HCT116 (cell line): ENCODE measurements around the gene SEMA3G. TPM values are rescaled to one million over a fixed set of nuclear protein-coding genes. Genes with fewer than 3 reads are reported as not detected.
A peak's percentile ranks its signal among the peaks of the same experiment; 100 is the strongest.

Experiments
- ATAC-seq: fragments of 200-7000 bp; cut with Tn5 transposase; 2 replicates; pipeline ENCODE4 v1.9.1; 2020; ENCODE audit warnings: mild to moderate bottlenecking, moderate library complexity
- BruUV-seq: library from RNA; stranded (reverse); fragments of 400-500 nt; replicated peaks from 2 replicates; lab custom pipeline; 2021; lab: Mats Ljungman, UMichigan
- CTCF ChIA-PET: fragments of 300-600 bp; sonication (Branson Sonifier 250); formaldehyde crosslinking; loops from one replicate; lab custom pipeline; 2021; ENCODE audit warnings: antibody characterized with exemption; lab: Charles Lee
- POLR2A ChIA-PET: fragments of 300-600, 350-600 bp; sonication (Branson Sonifier 250); formaldehyde crosslinking; loops from one replicate; lab custom pipeline; 2021; ENCODE audit warnings: antibody characterized with exemption; lab: Charles Lee
- RAD21 ChIA-PET, 2 experiments: fragments of 300-600 bp; sonication (Branson Sonifier 250); formaldehyde crosslinking; loops; one replicate each; lab custom pipeline; 2023; ENCODE audit warnings: low total read pairs in 2 of 2; ENCODE audit not compliant: uncharacterized antibody in 2 of 2, unreplicated experiment in 2 of 2, low non-redundant PET in 1 of 2; lab: Charles Lee
- DNase-seq: peaks from one replicate; pipeline ENCODE4 v3.0.0-alpha.2; 2010; ENCODE audit warnings: low read depth, low spot score
- H2AFZ ChIP-seq: fragments of 200-600 bp; shearing (Covaris generic), sonication (generic); 2 replicates; pipeline ENCODE4 v1.6.1; 2017; ENCODE audit warnings: low read depth, mixed run types, mixed read lengths, antibody characterized with exemption, low read length; ENCODE audit not compliant: poor library complexity, severe bottlenecking
- H3K27ac ChIP-seq: 2 replicates; pipeline ENCODE4 v1.5.1; 2012; ENCODE audit warnings: low read depth, low read length
- H3K27me3 ChIP-seq: fragments of 200-600 bp; sonication (generic); 2 replicates; pipeline ENCODE4 v1.6.1; 2016; ENCODE audit warnings: mixed run types, low read length, mixed read lengths; ENCODE audit not compliant: insufficient read depth
- H3K36me3 ChIP-seq, 2 experiments: fragments of 200-500 bp in 1 of 2; fragments of 200-600 bp in 1 of 2; sonication (Bioruptor generic) in 1 of 2; sonication (generic) in 1 of 2; 2 replicates each; pipeline versions ENCODE4 v1.5.1 to v1.6.1; 2014 to 2016; ENCODE audit warnings: low read length in 2 of 2, inconsistent platforms in 1 of 2, mixed read lengths in 1 of 2, mixed run types in 1 of 2; ENCODE audit not compliant: insufficient read depth in 2 of 2, control insufficient read depth in 1 of 2
- H3K4me1 ChIP-seq, 2 experiments: fragments of 200-600 bp in 1 of 2; sonication (generic) in 1 of 2; 2 replicates each; pipeline versions ENCODE4 v1.5.1 to v1.6.1; 2012 to 2017; ENCODE audit warnings: low read length in 2 of 2, inconsistent platforms in 1 of 2, mild to moderate bottlenecking in 1 of 2, mixed read lengths in 1 of 2, mixed run types in 1 of 2, moderate library complexity in 1 of 2; ENCODE audit not compliant: insufficient read depth in 2 of 2, control insufficient read depth in 1 of 2
- H3K4me2 ChIP-seq: fragments of 200-600 bp; sonication (generic); 2 replicates; pipeline ENCODE4 v1.6.1; 2017; ENCODE audit warnings: mixed run types, low read length, mixed read lengths
- H3K4me3 ChIP-seq, 2 experiments: fragments of 200-600 bp in 1 of 2; sonication (generic) in 1 of 2; replicated peaks in 1 of 2; 2 replicates each; pipeline ENCODE4 v1.5.1; 2011 to 2016; ENCODE audit warnings: low read length in 2 of 2, control low read depth in 1 of 2, low read depth in 1 of 2, mild to moderate bottlenecking in 1 of 2, mixed read lengths in 1 of 2, mixed run types in 1 of 2
- H3K79me2 ChIP-seq: fragments of 200-600 bp; sonication (generic); 2 replicates; pipeline ENCODE4 v1.6.1; 2017; ENCODE audit warnings: mild to moderate bottlenecking, mixed run types, low read length, moderate library complexity, mixed read lengths; ENCODE audit not compliant: insufficient read depth
- H3K9ac ChIP-seq: fragments of 200-600 bp; sonication (generic); 2 replicates; pipeline ENCODE4 v1.6.1; 2016; ENCODE audit warnings: low read length, mixed read lengths
- H3K9me2 ChIP-seq: fragments of 200-600 bp; sonication (generic), shearing (Covaris generic); 2 replicates; pipeline ENCODE4 v1.6.1; 2017; ENCODE audit warnings: mixed run types, mild to moderate bottlenecking, moderate library complexity; ENCODE audit not compliant: insufficient read depth
- H3K9me3 ChIP-seq, 2 experiments: fragments of 200-500 bp in 1 of 2; fragments of 200-600 bp in 1 of 2; sonication (Bioruptor generic) in 1 of 2; sonication (generic) in 1 of 2; 2 replicates each; pipeline ENCODE4 v1.6.1; 2014 to 2017; ENCODE audit warnings: low read length in 2 of 2, mixed read lengths in 2 of 2, inconsistent platforms in 1 of 2, low read depth in 1 of 2, mild to moderate bottlenecking in 1 of 2, mixed run types in 1 of 2, moderate library complexity in 1 of 2; ENCODE audit not compliant: control insufficient read depth in 1 of 2, insufficient read depth in 1 of 2
- H4K20me1 ChIP-seq: fragments of 200-600 bp; sonication (generic), shearing (Covaris generic); 2 replicates; pipeline ENCODE4 v1.6.1; 2017; ENCODE audit warnings: mixed run types, mild to moderate bottlenecking, moderate library complexity; ENCODE audit not compliant: insufficient read depth
- CBX3 ChIP-seq: IDR thresholded peaks from 2 replicates; pipeline ENCODE4 v1.6.1; 2012; ENCODE audit warnings: low read depth
- CTCF ChIP-seq, 3 experiments: fragments of 200-600 bp in 1 of 3; sonication (generic) in 1 of 3; IDR thresholded peaks in 2 of 3; conservative IDR thresholded peaks in 1 of 3; 2 replicates each; pipeline ENCODE4 v1.5.1; 2012 to 2017; ENCODE audit warnings: low read depth in 2 of 3, low read length in 2 of 3, antibody characterized with exemption in 1 of 3, borderline replicate concordance in 1 of 3, control low read depth in 1 of 3, mild to moderate bottlenecking in 1 of 3, mixed read lengths in 1 of 3, mixed run types in 1 of 3, moderate library complexity in 1 of 3; ENCODE audit not compliant: insufficient read depth in 1 of 3
- EGR1 ChIP-seq: IDR thresholded peaks from 2 replicates; pipeline ENCODE4 v1.6.1; 2012; ENCODE audit warnings: low read depth
- EZH2 ChIP-seq: fragments of 200-600 bp; sonication (generic); IDR thresholded peaks from 2 replicates; pipeline ENCODE4 v1.6.1; 2017; ENCODE audit warnings: antibody characterized with exemption, mixed run types
- FOSL1 ChIP-seq: IDR thresholded peaks from 2 replicates; pipeline ENCODE4 v1.6.1; 2012; ENCODE audit warnings: low read depth
- JUND ChIP-seq: IDR thresholded peaks from 2 replicates; pipeline ENCODE4 v1.6.1; 2012
- MAX ChIP-seq: IDR thresholded peaks from 2 replicates; pipeline ENCODE4 v1.6.1; 2012
- POLR2A ChIP-seq: IDR thresholded peaks from 2 replicates; pipeline ENCODE4 v1.7.0; 2011; ENCODE audit warnings: borderline replicate concordance; ENCODE audit not compliant: insufficient read depth, insufficient read length; ENCODE audit errors: extremely low read depth
- POLR2AphosphoS5 ChIP-seq: IDR thresholded peaks from 2 replicates; pipeline ENCODE4 v1.6.1; 2011; ENCODE audit warnings: mild to moderate bottlenecking, low read depth, low read length, moderate library complexity
- RAD21 ChIP-seq: IDR thresholded peaks from 2 replicates; pipeline ENCODE4 v1.6.1; 2012; ENCODE audit warnings: low read depth, mild to moderate bottlenecking
- SIN3A ChIP-seq: IDR thresholded peaks from 2 replicates; pipeline ENCODE4 v1.6.1; 2012; ENCODE audit warnings: low read depth
- SRF ChIP-seq: IDR thresholded peaks from 2 replicates; pipeline ENCODE4 v1.6.1; 2012; ENCODE audit warnings: low read depth
- ZFX ChIP-seq: fragments of 450-650 bp; IDR thresholded peaks from 2 replicates; pipeline ENCODE4 v1.6.1; 2017
- intact Hi-C: fragments of 100-400 bp; cut with micrococcal nuclease; formaldehyde crosslinking; loops from 2 replicates; pipeline ENCODE4 v1.10.0; 2022
- total RNA-seq: library from RNA; stranded (reverse); gene quantifications from one replicate; pipeline ENCODE4 v1.2.1, GENCODE V29; 2021; ENCODE audit not compliant: unreplicated experiment
- TF ChIP-seq, protein P1 (sequence below): IDR thresholded peaks from 2 replicates; pipeline ENCODE4 v1.6.1; 2011; ENCODE audit warnings: mild to moderate bottlenecking, low read length, moderate library complexity; ENCODE audit not compliant: insufficient replicate concordance; ENCODE audit errors: extremely low read depth
- TF ChIP-seq, protein P2 (sequence below): IDR thresholded peaks from 2 replicates; pipeline ENCODE4 v1.6.1; 2012
- TF ChIP-seq, protein P3 (sequence below): IDR thresholded peaks from 2 replicates; pipeline ENCODE4 v1.6.1; 2012; ENCODE audit warnings: low read depth

Gene SEMA3G
- total RNA-seq, 1 experiment from 2014 or later = 4.2 TPM

DNA sequence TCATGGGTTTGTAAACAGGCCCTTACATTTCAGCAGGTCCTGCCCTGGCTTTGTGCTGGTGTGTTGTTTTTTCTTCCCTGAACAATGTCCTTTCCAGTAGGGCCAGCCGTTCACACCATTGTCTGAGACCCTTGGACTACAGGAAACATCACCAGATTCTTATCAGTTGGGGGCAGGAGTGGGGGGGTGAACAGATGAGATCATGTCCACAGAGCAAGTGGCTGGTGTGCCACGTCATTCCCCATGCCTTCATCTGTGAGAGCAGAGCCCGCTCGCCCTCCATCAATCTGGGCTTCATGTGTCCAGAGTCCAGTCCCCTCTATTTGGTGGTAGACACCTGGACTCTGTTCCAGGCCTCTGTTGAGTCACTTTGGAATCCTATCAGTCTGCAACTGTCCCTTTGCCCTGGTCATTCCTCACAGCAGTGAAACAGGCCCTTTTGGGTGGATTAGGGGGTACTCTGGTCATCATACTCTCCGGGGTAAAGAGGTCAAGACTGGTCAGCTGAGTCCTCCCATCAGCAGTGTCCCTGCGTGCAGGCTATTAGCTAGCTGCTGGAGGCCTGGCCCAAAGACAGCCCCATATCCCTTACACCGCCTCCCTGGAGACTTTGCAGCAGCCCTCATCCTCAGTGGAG, 15.0 kb downstream of the SEMA3G start (continued):
- no peak for TF ChIP-seq MAX

- ChIA-PET POLR2A (no interaction called here), CTCF (no interaction called here), RAD21 (interaction anchor here in 1 of 2 experiments (0.6 kb wide), 1 partner anchor 119 kb away, joined by 3 read pairs; no protein-coding TSS in a partner anchor)
- intact Hi-C loops = no loop called here
- Histone ChIP-seq H2AFZ (peak overlapping the region; percentile 60), H3K4me1 (no peaks in the 10 kb centered on the region), H3K4me3 (no peak overlapping the region), H3K79me2 (no peaks in the 10 kb centered on the region), H3K9me3 (no peaks in the 10 kb centered on the region), H3K4me2 (no peak overlapping the region), H3K9me2 (no peaks in the 10 kb centered on the region), H3K9ac (no peak overlapping the region), H3K27ac (no peak overlapping the region), H3K36me3 (no peaks in the 10 kb centered on the region), H3K27me3 (no peaks in the 10 kb centered on the region), H4K20me1 (no peaks in the 10 kb centered on the region)
- TF ChIP-seq EGR1 = no peak
- TF ChIP-seq FOSL1 = no peak
- TF ChIP-seq, protein P1, sequence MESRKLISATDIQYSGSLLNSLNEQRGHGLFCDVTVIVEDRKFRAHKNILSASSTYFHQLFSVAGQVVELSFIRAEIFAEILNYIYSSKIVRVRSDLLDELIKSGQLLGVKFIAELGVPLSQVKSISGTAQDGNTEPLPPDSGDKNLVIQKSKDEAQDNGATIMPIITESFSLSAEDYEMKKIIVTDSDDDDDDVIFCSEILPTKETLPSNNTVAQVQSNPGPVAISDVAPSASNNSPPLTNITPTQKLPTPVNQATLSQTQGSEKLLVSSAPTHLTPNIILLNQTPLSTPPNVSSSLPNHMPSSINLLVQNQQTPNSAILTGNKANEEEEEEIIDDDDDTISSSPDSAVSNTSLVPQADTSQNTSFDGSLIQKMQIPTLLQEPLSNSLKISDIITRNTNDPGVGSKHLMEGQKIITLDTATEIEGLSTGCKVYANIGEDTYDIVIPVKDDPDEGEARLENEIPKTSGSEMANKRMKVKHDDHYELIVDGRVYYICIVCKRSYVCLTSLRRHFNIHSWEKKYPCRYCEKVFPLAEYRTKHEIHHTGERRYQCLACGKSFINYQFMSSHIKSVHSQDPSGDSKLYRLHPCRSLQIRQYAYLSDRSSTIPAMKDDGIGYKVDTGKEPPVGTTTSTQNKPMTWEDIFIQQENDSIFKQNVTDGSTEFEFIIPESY = no peak
- no peak for TF ChIP-seq SRF
- TF ChIP-seq, protein P2, sequence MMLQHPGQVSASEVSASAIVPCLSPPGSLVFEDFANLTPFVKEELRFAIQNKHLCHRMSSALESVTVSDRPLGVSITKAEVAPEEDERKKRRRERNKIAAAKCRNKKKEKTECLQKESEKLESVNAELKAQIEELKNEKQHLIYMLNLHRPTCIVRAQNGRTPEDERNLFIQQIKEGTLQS = no peak
- no peak for TF ChIP-seq POLR2AphosphoS5
- no peak for TF ChIP-seq CTCF (IDR thresholded peaks at IDR 0.05 in 2 of 3, conservative IDR thresholded peaks at IDR 0.05 in 1 of 3; ENCODE audit: borderline replicate concordance in 1 of 3, insufficient read depth in 1 of 3, low read depth in 2 of 3, low read length in 2 of 3)
- no peak for TF ChIP-seq SIN3A
- TF ChIP-seq MAX = no peak
- no peak for TF ChIP-seq EZH2
- TF ChIP-seq POLR2A = no peak
- TF ChIP-seq, protein P3, sequence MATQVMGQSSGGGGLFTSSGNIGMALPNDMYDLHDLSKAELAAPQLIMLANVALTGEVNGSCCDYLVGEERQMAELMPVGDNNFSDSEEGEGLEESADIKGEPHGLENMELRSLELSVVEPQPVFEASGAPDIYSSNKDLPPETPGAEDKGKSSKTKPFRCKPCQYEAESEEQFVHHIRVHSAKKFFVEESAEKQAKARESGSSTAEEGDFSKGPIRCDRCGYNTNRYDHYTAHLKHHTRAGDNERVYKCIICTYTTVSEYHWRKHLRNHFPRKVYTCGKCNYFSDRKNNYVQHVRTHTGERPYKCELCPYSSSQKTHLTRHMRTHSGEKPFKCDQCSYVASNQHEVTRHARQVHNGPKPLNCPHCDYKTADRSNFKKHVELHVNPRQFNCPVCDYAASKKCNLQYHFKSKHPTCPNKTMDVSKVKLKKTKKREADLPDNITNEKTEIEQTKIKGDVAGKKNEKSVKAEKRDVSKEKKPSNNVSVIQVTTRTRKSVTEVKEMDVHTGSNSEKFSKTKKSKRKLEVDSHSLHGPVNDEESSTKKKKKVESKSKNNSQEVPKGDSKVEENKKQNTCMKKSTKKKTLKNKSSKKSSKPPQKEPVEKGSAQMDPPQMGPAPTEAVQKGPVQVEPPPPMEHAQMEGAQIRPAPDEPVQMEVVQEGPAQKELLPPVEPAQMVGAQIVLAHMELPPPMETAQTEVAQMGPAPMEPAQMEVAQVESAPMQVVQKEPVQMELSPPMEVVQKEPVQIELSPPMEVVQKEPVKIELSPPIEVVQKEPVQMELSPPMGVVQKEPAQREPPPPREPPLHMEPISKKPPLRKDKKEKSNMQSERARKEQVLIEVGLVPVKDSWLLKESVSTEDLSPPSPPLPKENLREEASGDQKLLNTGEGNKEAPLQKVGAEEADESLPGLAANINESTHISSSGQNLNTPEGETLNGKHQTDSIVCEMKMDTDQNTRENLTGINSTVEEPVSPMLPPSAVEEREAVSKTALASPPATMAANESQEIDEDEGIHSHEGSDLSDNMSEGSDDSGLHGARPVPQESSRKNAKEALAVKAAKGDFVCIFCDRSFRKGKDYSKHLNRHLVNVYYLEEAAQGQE = no peak
- no peak for TF ChIP-seq CBX3
- TF ChIP-seq RAD21 = no peak
- no peak for TF ChIP-seq JUND
- no peak for TF ChIP-seq ZFX
- no TSS peak for BruUV-seq
- ATAC-seq (0 out of 2 replicates have a peak, but pooled peaks have one; percentile 5), DNase-seq (no peak)
These were observed 15.9 kb downstream of the SEMA3G start for GRCh38 chr3:52429031-52429430.
